Measurements from ENCODE around the gene PAXIP1.

GRCh38 chr7:154946166-154946565 lies 56.8 kb downstream of the PAXIP1 start:
- no peak for TF ChIP-seq GLI2 (tag by site-specific recombination; IDR thresholded peaks at IDR 0.05; ENCODE audit: borderline replicate concordance, low read depth)
- no peak for TF ChIP-seq ZNF768 (tag by site-specific recombination; IDR thresholded peaks at IDR 0.05)
- no peak for TF ChIP-seq ZNF140 (tag by site-specific recombination; IDR thresholded peaks at IDR 0.05)
- TF ChIP-seq ZNF335 (tag by site-specific recombination; conservative IDR thresholded peaks at IDR 0.05) = no peak
- no peak for TF ChIP-seq ZNF280D (tag by site-specific recombination; IDR thresholded peaks at IDR 0.05)
- no peak for TF ChIP-seq REST (tag by site-specific recombination; IDR thresholded peaks at IDR 0.05)
- no peak for TF ChIP-seq ZBTB49 (tag by site-specific recombination; IDR thresholded peaks at IDR 0.05; ENCODE audit: low read depth)
- TF ChIP-seq, protein P1, sequence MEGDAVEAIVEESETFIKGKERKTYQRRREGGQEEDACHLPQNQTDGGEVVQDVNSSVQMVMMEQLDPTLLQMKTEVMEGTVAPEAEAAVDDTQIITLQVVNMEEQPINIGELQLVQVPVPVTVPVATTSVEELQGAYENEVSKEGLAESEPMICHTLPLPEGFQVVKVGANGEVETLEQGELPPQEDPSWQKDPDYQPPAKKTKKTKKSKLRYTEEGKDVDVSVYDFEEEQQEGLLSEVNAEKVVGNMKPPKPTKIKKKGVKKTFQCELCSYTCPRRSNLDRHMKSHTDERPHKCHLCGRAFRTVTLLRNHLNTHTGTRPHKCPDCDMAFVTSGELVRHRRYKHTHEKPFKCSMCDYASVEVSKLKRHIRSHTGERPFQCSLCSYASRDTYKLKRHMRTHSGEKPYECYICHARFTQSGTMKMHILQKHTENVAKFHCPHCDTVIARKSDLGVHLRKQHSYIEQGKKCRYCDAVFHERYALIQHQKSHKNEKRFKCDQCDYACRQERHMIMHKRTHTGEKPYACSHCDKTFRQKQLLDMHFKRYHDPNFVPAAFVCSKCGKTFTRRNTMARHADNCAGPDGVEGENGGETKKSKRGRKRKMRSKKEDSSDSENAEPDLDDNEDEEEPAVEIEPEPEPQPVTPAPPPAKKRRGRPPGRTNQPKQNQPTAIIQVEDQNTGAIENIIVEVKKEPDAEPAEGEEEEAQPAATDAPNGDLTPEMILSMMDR (tag by site-specific recombination; IDR thresholded peaks at IDR 0.05) = no peak
- no peak for TF ChIP-seq ZNF529 (tag by site-specific recombination; IDR thresholded peaks at IDR 0.05; ENCODE audit: insufficient replicate concordance)
- no peak for TF ChIP-seq ZFP41 (tag by site-specific recombination; IDR thresholded peaks at IDR 0.05; ENCODE audit: borderline replicate concordance)
- no peak for TF ChIP-seq ZSCAN23 (tag by site-specific recombination; IDR thresholded peaks at IDR 0.05)
